ENCODE data around the gene ROR1.

The ROR1 gene

GRCh38 chr1:64051796-64052195 lies 278.0 kb downstream of the ROR1 start:
- peaks cover 2% of the 10 kb centered on the region for H3K27me3 Mint-ChIP-seq
- H3K9me3 Mint-ChIP-seq = no peaks in the 10 kb centered on the region
- no peaks in the 10 kb centered on the region for H3K36me3 Mint-ChIP-seq
- DNase-seq (ENCODE audit: low spot score in 2 of 2) = no peak
- ATAC-seq (ENCODE audit: low read depth) = no peak
- H3K4me1 Mint-ChIP-seq = no peaks in the 10 kb centered on the region
- no peak overlapping the region for H3K4me3 Mint-ChIP-seq
- no peak overlapping the region for H3K27ac Mint-ChIP-seq

- Mint-ChIP-seq H3K27ac (no peak overlapping the region), H3K36me3 (peaks cover 1% of the 10 kb centered on the region), H3K4me1 (no peaks in the 10 kb centered on the region), H3K4me3 (no peak overlapping the region), H3K9me3 (no peaks in the 10 kb centered on the region), H3K27me3 (peaks cover 2% of the 10 kb centered on the region)
- ATAC-seq (ENCODE audit: low read depth) (no peak), DNase-seq (ENCODE audit: low spot score in 2 of 2) (no peak)
These were observed 279.0 kb downstream of the ROR1 start for GRCh38 chr1:64052777-64053176.

GRCh38 chr1:64055310-64055709 lies 281.5 kb downstream of the ROR1 start:
- H3K4me1 Mint-ChIP-seq = no peaks in the 10 kb centered on the region
- ATAC-seq (ENCODE audit: low read depth) = no peak
- H3K9me3 Mint-ChIP-seq = peaks cover 2% of the 10 kb centered on the region
- H3K4me3 Mint-ChIP-seq = no peak overlapping the region
- peaks cover 2% of the 10 kb centered on the region for H3K27me3 Mint-ChIP-seq
- H3K36me3 Mint-ChIP-seq = peaks cover 1% of the 10 kb centered on the region
- no peak for DNase-seq (ENCODE audit: low spot score in 2 of 2)
- no peak overlapping the region for H3K27ac Mint-ChIP-seq

GRCh38 chr1:64059556-64059955 lies 285.7 kb downstream of the ROR1 start:
- DNase-seq (ENCODE audit: low spot score in 2 of 2) (no peak), ATAC-seq (ENCODE audit: low read depth) (no peak)
- Mint-ChIP-seq H3K27me3 (peaks cover 9% of the 10 kb centered on the region), H3K4me1 (no peaks in the 10 kb centered on the region), H3K4me3 (no peak overlapping the region), H3K27ac (no peak overlapping the region), H3K36me3 (peaks cover 3% of the 10 kb centered on the region), H3K9me3 (peaks cover 5% of the 10 kb centered on the region)

- peaks cover 8% of the 10 kb centered on the region for H3K27me3 Mint-ChIP-seq
- H3K4me1 Mint-ChIP-seq = no peaks in the 10 kb centered on the region
- peaks cover 5% of the 10 kb centered on the region for H3K9me3 Mint-ChIP-seq
- DNase-seq (ENCODE audit: low spot score in 2 of 2) (no peak), ATAC-seq (ENCODE audit: low read depth) (no peak)
- no peak overlapping the region for H3K4me3 Mint-ChIP-seq
- H3K36me3 Mint-ChIP-seq = peaks cover 3% of the 10 kb centered on the region
- H3K27ac Mint-ChIP-seq = no peak overlapping the region
These were observed 286.9 kb downstream of the ROR1 start for GRCh38 chr1:64060611-64061302.

GRCh38 chr1:64061430-64062104 lies 287.8 kb downstream of the ROR1 start:
- ATAC-seq (ENCODE audit: low read depth) = no peak
- Mint-ChIP-seq H3K4me3 (no peak overlapping the region), H3K9me3 (peaks cover 5% of the 10 kb centered on the region), H3K36me3 (peaks cover 3% of the 10 kb centered on the region), H3K4me1 (no peaks in the 10 kb centered on the region), H3K27ac (no peak overlapping the region), H3K27me3 (peaks cover 8% of the 10 kb centered on the region)
- no peak for DNase-seq (ENCODE audit: low spot score in 2 of 2)

- H3K4me3 Mint-ChIP-seq = no peak overlapping the region
These were observed 288.7 kb downstream of the ROR1 start for GRCh38 chr1:64062529-64062928.

GRCh38 chr1:64062941-64063581 lies 289.2 kb downstream of the ROR1 start:
- no peak overlapping the region for H3K4me3 Mint-ChIP-seq
- peaks cover 5% of the 10 kb centered on the region for H3K9me3 Mint-ChIP-seq
- peaks cover 8% of the 10 kb centered on the region for H3K27me3 Mint-ChIP-seq
- no peaks in the 10 kb centered on the region for H3K4me1 Mint-ChIP-seq
- no peak overlapping the region for H3K27ac Mint-ChIP-seq
- no peak for ATAC-seq (ENCODE audit: low read depth)
- peaks cover 2% of the 10 kb centered on the region for H3K36me3 Mint-ChIP-seq
- no peak for DNase-seq (ENCODE audit: low spot score in 2 of 2)

More at GRCh38 chr1:64062529-64062928, 288.7 kb downstream of the ROR1 start:
- ATAC-seq (ENCODE audit: low read depth) (no peak), DNase-seq (ENCODE audit: low spot score in 2 of 2) (no peak)
- peaks cover 2% of the 10 kb centered on the region for H3K36me3 Mint-ChIP-seq
- no peak overlapping the region for H3K27ac Mint-ChIP-seq
- peaks cover 8% of the 10 kb centered on the region for H3K27me3 Mint-ChIP-seq
- H3K4me1 Mint-ChIP-seq = no peaks in the 10 kb centered on the region
- peaks cover 5% of the 10 kb centered on the region for H3K9me3 Mint-ChIP-seq

GRCh38 chr1:64065571-64065970 lies 291.8 kb downstream of the ROR1 start:
- no peak for ATAC-seq (ENCODE audit: low read depth)
- H3K27me3 Mint-ChIP-seq = peaks cover 6% of the 10 kb centered on the region
- no peak overlapping the region for H3K4me3 Mint-ChIP-seq
- H3K27ac Mint-ChIP-seq = no peak overlapping the region
- peaks cover 2% of the 10 kb centered on the region for H3K36me3 Mint-ChIP-seq
- no peak for DNase-seq (ENCODE audit: low spot score in 2 of 2)
- peaks cover 3% of the 10 kb centered on the region for H3K9me3 Mint-ChIP-seq
- H3K4me1 Mint-ChIP-seq = no peaks in the 10 kb centered on the region

- H3K4me3 Mint-ChIP-seq = no peak overlapping the region
These were observed 298.4 kb downstream of the ROR1 start for GRCh38 chr1:64072089-64072793.

GRCh38 chr1:64073705-64074104 lies 299.9 kb downstream of the ROR1 start:
- H3K27ac Mint-ChIP-seq = no peak overlapping the region
- peaks cover 2% of the 10 kb centered on the region for H3K27me3 Mint-ChIP-seq
- no peaks in the 10 kb centered on the region for H3K36me3 Mint-ChIP-seq
- ATAC-seq (ENCODE audit: low read depth) = no peak
- DNase-seq (ENCODE audit: low spot score in 2 of 2) = no peak
- H3K9me3 Mint-ChIP-seq = no peaks in the 10 kb centered on the region
- no peak overlapping the region for H3K4me3 Mint-ChIP-seq
- H3K4me1 Mint-ChIP-seq = no peaks in the 10 kb centered on the region

More at GRCh38 chr1:64072089-64072793, 298.4 kb downstream of the ROR1 start:
- Mint-ChIP-seq H3K36me3 (no peaks in the 10 kb centered on the region), H3K27ac (no peak overlapping the region), H3K9me3 (no peaks in the 10 kb centered on the region), H3K27me3 (peaks cover 2% of the 10 kb centered on the region), H3K4me1 (no peaks in the 10 kb centered on the region)
- ATAC-seq (ENCODE audit: low read depth) (no peak), DNase-seq (ENCODE audit: low spot score in 2 of 2) (no peak)

GRCh38 chr1:64074767-64075166 lies 300.9 kb downstream of the ROR1 start:
- Mint-ChIP-seq H3K27me3 (peaks cover 2% of the 10 kb centered on the region), H3K4me3 (no peak overlapping the region), H3K9me3 (no peaks in the 10 kb centered on the region), H3K4me1 (no peaks in the 10 kb centered on the region), H3K27ac (no peak overlapping the region), H3K36me3 (no peaks in the 10 kb centered on the region)
- ATAC-seq (ENCODE audit: low read depth) (no peak), DNase-seq (ENCODE audit: low spot score in 2 of 2) (no peak)

- Mint-ChIP-seq H3K4me3 (no peak overlapping the region), H3K4me1 (no peaks in the 10 kb centered on the region), H3K27me3 (no peaks in the 10 kb centered on the region), H3K36me3 (no peaks in the 10 kb centered on the region), H3K9me3 (no peaks in the 10 kb centered on the region), H3K27ac (no peak overlapping the region)
- ATAC-seq (ENCODE audit: low read depth) (no peak), DNase-seq (ENCODE audit: low spot score in 2 of 2) (no peak)
These were observed 303.6 kb downstream of the ROR1 start for GRCh38 chr1:64077281-64077940.

Data from memory B cell (primary cell).